GM23338 (cell line): ENCODE results near the gene CD82.

Experiments
- CTCF ChIP-seq, 2 experiments: fragments of 200-600 bp in 1 of 2; sonication (generic) in 1 of 2; conservative IDR thresholded peaks; 2 replicates each; pipeline versions ENCODE4 v1.5.1 to v1.6.1; 2016 to 2017; ENCODE audit warnings: antibody characterized with exemption in 2 of 2, low read depth in 2 of 2, mild to moderate bottlenecking in 2 of 2, moderate library complexity in 1 of 2
- EZH2 ChIP-seq: fragments of 200-600 bp; sonication (generic); IDR thresholded peaks from one replicate; pipeline ENCODE4 v1.8.0; 2017; ENCODE audit warnings: antibody characterized with exemption, mild to moderate bottlenecking, low read depth; ENCODE audit not compliant: unreplicated experiment
- JUNB ChIP-seq: IDR thresholded peaks from one replicate; pipeline ENCODE4 v1.6.1; 2016; ENCODE audit warnings: antibody characterized with exemption; ENCODE audit not compliant: unreplicated experiment
- POLR2AphosphoS5 ChIP-seq: IDR thresholded peaks from 2 replicates; pipeline ENCODE4 v1.6.1; 2016; ENCODE audit warnings: antibody characterized with exemption, low read depth
- ZNF114 ChIP-seq: fragments of 250-450 bp; sonication (Bioruptor Pico); IDR thresholded peaks from 2 replicates; pipeline ENCODE4 v1.5.0; 2020; ENCODE audit warnings: mild to moderate bottlenecking, moderate library complexity

- no peak for TF ChIP-seq CTCF (conservative IDR thresholded peaks at IDR 0.05; ENCODE audit: low read depth in 2 of 2)
- TF ChIP-seq EZH2: no peak
- no peak for TF ChIP-seq JUNB
- no peak for TF ChIP-seq POLR2AphosphoS5
- TF ChIP-seq ZNF114 (CRISPR knock-in tag): no peak
Observed at GRCh38 chr11:44557464-44557863, 8.0 kb upstream of the CD82 start.
